ENCODE results near the gene XPOT.

DNA sequence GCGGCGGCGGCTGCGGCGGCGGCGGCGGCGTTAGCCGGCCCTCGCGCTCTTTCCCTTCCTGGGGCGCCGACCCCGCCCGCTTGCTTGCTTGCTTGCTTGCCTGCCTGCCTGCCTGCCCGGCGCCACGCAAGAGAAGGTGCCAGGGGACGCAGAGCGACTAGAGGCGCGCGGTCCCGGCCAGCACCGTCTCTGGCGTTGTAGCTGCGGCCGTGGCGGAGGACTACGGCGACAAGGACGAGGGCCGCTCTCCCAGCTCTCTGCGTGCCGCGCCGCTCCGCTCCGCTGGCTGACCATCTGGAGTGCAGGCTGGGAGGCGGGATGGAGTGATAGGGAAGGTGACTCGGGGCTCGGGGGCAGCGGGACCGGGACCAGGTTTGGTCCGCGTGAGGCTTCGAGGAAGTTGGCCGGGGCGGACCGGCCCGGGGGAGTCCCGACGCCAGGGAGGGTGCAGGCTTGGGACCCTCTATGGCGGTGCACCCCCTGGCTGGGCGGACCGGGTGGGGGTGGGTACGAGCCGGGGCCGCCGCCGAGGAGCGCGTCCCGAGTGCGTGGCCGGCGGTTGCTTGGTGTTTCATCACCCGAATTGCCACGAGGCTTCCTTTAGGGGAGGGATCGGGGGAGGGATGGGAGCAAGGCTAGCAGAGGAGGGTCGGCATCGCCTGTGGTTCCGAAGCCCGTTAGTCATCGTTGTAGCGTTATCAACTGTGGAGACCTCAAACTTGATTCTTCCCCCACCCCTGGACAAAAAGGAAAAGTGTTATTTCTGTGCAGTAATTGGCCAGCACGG lies 471 bp downstream of the XPOT start:
- TF ChIP-seq CTBP1 (IDR thresholded peaks at IDR 0.05; ENCODE audit: borderline replicate concordance) = no peak
- TF ChIP-seq SP1 (IDR thresholded peaks at IDR 0.05) = no peak
- no peak for TF ChIP-seq FOXM1 (IDR thresholded peaks at IDR 0.05; ENCODE audit: borderline replicate concordance)
- TF ChIP-seq SUZ12 (IDR thresholded peaks at IDR 0.05) = no peak
- TF ChIP-seq ZNF384 (IDR thresholded peaks at IDR 0.05) = no peak
- TF ChIP-seq FOXA1 (IDR thresholded peaks at IDR 0.05) = no peak
- TF ChIP-seq FOXK2 (IDR thresholded peaks at IDR 0.05) = no peak

All from HEK293T (cell line).